GM12878 (cell line): ENCODE data around the gene SBNO2.

Experiments
- ASH2L ChIP-seq: fragments of 300-600, 200-600 bp; sonication (generic); IDR thresholded peaks from 2 replicates; pipeline ENCODE4 v1.6.1; 2017; ENCODE audit warnings: low read depth, mild to moderate bottlenecking, borderline replicate concordance
- CHD4 ChIP-seq: fragments of 200-600 bp; sonication (generic); IDR thresholded peaks from 2 replicates; pipeline ENCODE4 v1.6.1; 2016; ENCODE audit warnings: mild to moderate bottlenecking
- POLR2AphosphoS5 ChIP-seq: IDR thresholded peaks from 2 replicates; pipeline ENCODE4 v1.6.1; 2011; ENCODE audit warnings: mild to moderate bottlenecking, low read length, inconsistent platforms
- RAD21 ChIP-seq: IDR thresholded peaks from 2 replicates; pipeline ENCODE4 v1.6.1; 2011; ENCODE audit warnings: mild to moderate bottlenecking, low read depth, low read length, moderate library complexity; ENCODE audit not compliant: insufficient read depth
- TF ChIP-seq, protein P1 (sequence below), 3 experiments: IDR thresholded peaks in 2 of 3; conservative IDR thresholded peaks in 1 of 3; 2 replicates each; pipeline ENCODE4 v1.5.1; 2011; ENCODE audit warnings: low read depth in 3 of 3, low read length in 3 of 3, mild to moderate bottlenecking in 3 of 3, control low read depth in 2 of 3, moderate library complexity in 2 of 3, inconsistent platforms in 1 of 3, mixed read lengths in 1 of 3; ENCODE audit not compliant: control insufficient read depth in 2 of 3, insufficient read depth in 1 of 3; ENCODE audit errors: extremely low read depth in 1 of 3

DNA sequence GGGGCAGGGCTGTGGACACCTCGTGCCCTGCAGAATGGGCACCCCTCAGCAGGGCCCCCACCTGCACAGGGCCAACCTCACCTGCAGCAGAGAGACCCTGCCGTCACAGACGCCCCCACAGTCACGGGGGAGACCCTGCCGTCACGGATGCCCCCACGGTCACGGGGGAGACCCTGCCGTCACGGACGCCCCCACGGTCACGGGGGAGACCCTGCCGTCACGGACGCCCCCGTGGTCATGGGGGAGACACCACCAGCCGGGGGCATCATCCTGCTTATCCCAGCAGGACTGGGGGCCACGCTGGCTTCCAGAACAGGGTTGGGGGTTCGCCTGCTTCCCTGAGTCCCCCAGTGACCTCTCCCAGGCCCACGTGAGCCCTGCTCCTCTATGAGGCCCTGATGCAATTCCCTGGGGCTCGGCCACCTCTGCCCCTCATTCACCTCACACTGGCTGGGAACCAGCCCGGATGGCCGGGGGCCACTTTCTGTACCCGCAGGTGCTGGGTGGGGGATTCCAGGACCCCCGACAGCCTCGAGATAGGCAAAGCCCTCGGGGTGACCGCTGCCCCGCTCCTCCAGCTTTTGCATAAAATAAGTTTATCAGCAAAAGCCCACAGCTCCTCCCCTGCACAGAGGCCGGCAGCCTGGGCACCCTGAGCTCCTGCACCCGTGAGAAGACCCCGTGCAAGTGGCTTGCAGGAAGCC, 23.6 kb downstream of the SBNO2 start:
- TF ChIP-seq POLR2AphosphoS5: no peak
- no peak for TF ChIP-seq CHD4
- TF ChIP-seq, protein P1, sequence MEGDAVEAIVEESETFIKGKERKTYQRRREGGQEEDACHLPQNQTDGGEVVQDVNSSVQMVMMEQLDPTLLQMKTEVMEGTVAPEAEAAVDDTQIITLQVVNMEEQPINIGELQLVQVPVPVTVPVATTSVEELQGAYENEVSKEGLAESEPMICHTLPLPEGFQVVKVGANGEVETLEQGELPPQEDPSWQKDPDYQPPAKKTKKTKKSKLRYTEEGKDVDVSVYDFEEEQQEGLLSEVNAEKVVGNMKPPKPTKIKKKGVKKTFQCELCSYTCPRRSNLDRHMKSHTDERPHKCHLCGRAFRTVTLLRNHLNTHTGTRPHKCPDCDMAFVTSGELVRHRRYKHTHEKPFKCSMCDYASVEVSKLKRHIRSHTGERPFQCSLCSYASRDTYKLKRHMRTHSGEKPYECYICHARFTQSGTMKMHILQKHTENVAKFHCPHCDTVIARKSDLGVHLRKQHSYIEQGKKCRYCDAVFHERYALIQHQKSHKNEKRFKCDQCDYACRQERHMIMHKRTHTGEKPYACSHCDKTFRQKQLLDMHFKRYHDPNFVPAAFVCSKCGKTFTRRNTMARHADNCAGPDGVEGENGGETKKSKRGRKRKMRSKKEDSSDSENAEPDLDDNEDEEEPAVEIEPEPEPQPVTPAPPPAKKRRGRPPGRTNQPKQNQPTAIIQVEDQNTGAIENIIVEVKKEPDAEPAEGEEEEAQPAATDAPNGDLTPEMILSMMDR (IDR thresholded peaks at IDR 0.05 in 2 of 3, conservative IDR thresholded peaks at IDR 0.05 in 1 of 3; ENCODE audit: control insufficient read depth in 2 of 3, extremely low read depth in 1 of 3, insufficient read depth in 1 of 3, low read depth in 3 of 3, low read length in 3 of 3): no peak
- TF ChIP-seq RAD21: no peak
- no peak for TF ChIP-seq ASH2L
